ENCODE measurements around the gene CORO2B.

- TF ChIP-seq CTCF (conservative IDR thresholded peaks at IDR 0.05; ENCODE audit: low read depth in 2 of 2), result no peak
- TF ChIP-seq, protein P1, sequence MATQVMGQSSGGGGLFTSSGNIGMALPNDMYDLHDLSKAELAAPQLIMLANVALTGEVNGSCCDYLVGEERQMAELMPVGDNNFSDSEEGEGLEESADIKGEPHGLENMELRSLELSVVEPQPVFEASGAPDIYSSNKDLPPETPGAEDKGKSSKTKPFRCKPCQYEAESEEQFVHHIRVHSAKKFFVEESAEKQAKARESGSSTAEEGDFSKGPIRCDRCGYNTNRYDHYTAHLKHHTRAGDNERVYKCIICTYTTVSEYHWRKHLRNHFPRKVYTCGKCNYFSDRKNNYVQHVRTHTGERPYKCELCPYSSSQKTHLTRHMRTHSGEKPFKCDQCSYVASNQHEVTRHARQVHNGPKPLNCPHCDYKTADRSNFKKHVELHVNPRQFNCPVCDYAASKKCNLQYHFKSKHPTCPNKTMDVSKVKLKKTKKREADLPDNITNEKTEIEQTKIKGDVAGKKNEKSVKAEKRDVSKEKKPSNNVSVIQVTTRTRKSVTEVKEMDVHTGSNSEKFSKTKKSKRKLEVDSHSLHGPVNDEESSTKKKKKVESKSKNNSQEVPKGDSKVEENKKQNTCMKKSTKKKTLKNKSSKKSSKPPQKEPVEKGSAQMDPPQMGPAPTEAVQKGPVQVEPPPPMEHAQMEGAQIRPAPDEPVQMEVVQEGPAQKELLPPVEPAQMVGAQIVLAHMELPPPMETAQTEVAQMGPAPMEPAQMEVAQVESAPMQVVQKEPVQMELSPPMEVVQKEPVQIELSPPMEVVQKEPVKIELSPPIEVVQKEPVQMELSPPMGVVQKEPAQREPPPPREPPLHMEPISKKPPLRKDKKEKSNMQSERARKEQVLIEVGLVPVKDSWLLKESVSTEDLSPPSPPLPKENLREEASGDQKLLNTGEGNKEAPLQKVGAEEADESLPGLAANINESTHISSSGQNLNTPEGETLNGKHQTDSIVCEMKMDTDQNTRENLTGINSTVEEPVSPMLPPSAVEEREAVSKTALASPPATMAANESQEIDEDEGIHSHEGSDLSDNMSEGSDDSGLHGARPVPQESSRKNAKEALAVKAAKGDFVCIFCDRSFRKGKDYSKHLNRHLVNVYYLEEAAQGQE (IDR thresholded peaks at IDR 0.05; ENCODE audit: unreplicated experiment), result no peak
- no peak for TF ChIP-seq ZNF331 (CRISPR knock-in tag; IDR thresholded peaks at IDR 0.05; ENCODE audit: low read depth)
- no peak for TF ChIP-seq EZH2phosphoT487 (IDR thresholded peaks at IDR 0.05; ENCODE audit: unreplicated experiment)
- no peak for TF ChIP-seq EZH2 (IDR thresholded peaks at IDR 0.05; ENCODE audit: low read depth, unreplicated experiment)
These were observed 151.1 kb downstream of the CORO2B start for GRCh38 chr15:68729789-68730411.

All from GM23338 (cell line).